IMR-90 (cell line): ENCODE results near the gene MAFF. TPM values are rescaled to one million over a fixed set of nuclear protein-coding genes. Genes with fewer than 3 reads are reported as not detected.

Experiments
- ATAC-seq: fragments of 200-7000 bp; cut with Tn5 transposase; 2 replicates; pipeline ENCODE4 v1.9.1; 2020; ENCODE audit warnings: low read depth, mild to moderate bottlenecking, moderate library complexity
- BruUV-seq: library from RNA; stranded (reverse); fragments of 400-500 nt; replicated peaks from 2 replicates; lab custom pipeline; 2021; lab: Mats Ljungman, UMichigan
- CTCF ChIA-PET: fragments of 300-600 bp; formaldehyde crosslinking; extraction: SDS; loops from one replicate; lab custom pipeline; 2021; ENCODE audit warnings: antibody characterized with exemption; lab: Yijun Ruan, JAX
- POLR2A ChIA-PET: fragments of 300-600 bp; sonication (Branson Sonifier 250); formaldehyde crosslinking; loops from one replicate; lab custom pipeline; 2022; ENCODE audit warnings: antibody characterized with exemption; ENCODE audit not compliant: unreplicated experiment; lab: Charles Lee
- DNase-seq: peaks from one replicate; pipeline ENCODE4 v3.0.0; 2013
- H2AFZ ChIP-seq: replicated peaks from 2 replicates; pipeline ENCODE3; 2013; ENCODE audit warnings: low read length, mild to moderate bottlenecking; ENCODE audit not compliant: poor library complexity
- H2AK5ac ChIP-seq: 2 replicates; pipeline ENCODE4 v1.6.1; 2013; ENCODE audit warnings: low read depth, low read length, inconsistent platforms
- H2AK9ac ChIP-seq: replicated peaks from 2 replicates; pipeline ENCODE3; 2013; ENCODE audit warnings: mild to moderate bottlenecking, low read depth, low read length, moderate library complexity; ENCODE audit not compliant: poor library complexity
- H2BK120ac ChIP-seq: 2 replicates; pipeline ENCODE4 v1.6.1; 2013; ENCODE audit warnings: low read depth, low read length, inconsistent platforms
- H2BK15ac ChIP-seq: 3 replicates; pipeline ENCODE4 v1.6.1; 2013; ENCODE audit warnings: low read depth, low read length, inconsistent platforms
- H2BK20ac ChIP-seq: 2 replicates; pipeline ENCODE4 v1.6.1; 2013; ENCODE audit warnings: low read depth, mild to moderate bottlenecking, inconsistent platforms, low read length, moderate library complexity
- H2BK5ac ChIP-seq: 2 replicates; pipeline ENCODE4 v1.6.1; 2013; ENCODE audit warnings: mild to moderate bottlenecking, low read depth, low read length, inconsistent platforms; ENCODE audit not compliant: poor library complexity, severe bottlenecking
- H3K14ac ChIP-seq: replicated peaks from 2 replicates; pipeline ENCODE4 v1.6.1; 2013; ENCODE audit warnings: low read depth, low read length, inconsistent platforms
- H3K18ac ChIP-seq: 2 replicates; pipeline ENCODE4 v1.6.1; 2013; ENCODE audit warnings: low read depth, low read length, control low read depth
- H3K23ac ChIP-seq: 2 replicates; pipeline ENCODE4 v1.6.1; 2013; ENCODE audit warnings: low read depth, low read length, inconsistent platforms
- H3K27ac ChIP-seq: 2 replicates; pipeline ENCODE4 v1.5.1; 2013; ENCODE audit warnings: mild to moderate bottlenecking, control low read depth, low read length; ENCODE audit not compliant: insufficient read depth
- H3K27me3 ChIP-seq: 2 replicates; pipeline ENCODE4 v1.6.1; 2013; ENCODE audit warnings: low read length; ENCODE audit not compliant: control insufficient read depth, insufficient read depth
- H3K36me3 ChIP-seq: 2 replicates; pipeline ENCODE4 v1.6.1; 2013; ENCODE audit warnings: low read length, mixed read lengths; ENCODE audit not compliant: control insufficient read depth, insufficient read depth
- H3K4ac ChIP-seq: 2 replicates; pipeline ENCODE4 v1.6.1; 2013; ENCODE audit warnings: low read depth, low read length, inconsistent platforms
- H3K4me1 ChIP-seq: 2 replicates; pipeline ENCODE4 v1.6.1; 2013; ENCODE audit warnings: low read length, mixed read lengths; ENCODE audit not compliant: control insufficient read depth, insufficient read depth
- H3K4me2 ChIP-seq: 2 replicates; pipeline ENCODE4 v1.6.1; 2013; ENCODE audit warnings: low read depth, mild to moderate bottlenecking, control low read depth, low read length, moderate library complexity
- H3K4me3 ChIP-seq: 2 replicates; pipeline ENCODE4 v1.5.1; 2013; ENCODE audit warnings: low read depth, mild to moderate bottlenecking, control low read depth, low read length, moderate library complexity; ENCODE audit not compliant: insufficient read depth
- H3K56ac ChIP-seq: 2 replicates; pipeline ENCODE4 v1.6.1; 2013; ENCODE audit warnings: low read length, inconsistent platforms; ENCODE audit not compliant: insufficient read depth; ENCODE audit errors: extremely low read depth
- H3K79me1 ChIP-seq, 2 experiments: 2 replicates each; pipeline ENCODE4 v1.6.1; 2013; ENCODE audit warnings: low read length in 2 of 2, inconsistent platforms in 1 of 2, low read depth in 1 of 2
- H3K9ac ChIP-seq: 2 replicates; pipeline ENCODE4 v1.6.1; 2013; ENCODE audit warnings: low read depth, low read length, control low read depth
- H3K9me1 ChIP-seq: 2 replicates; pipeline ENCODE4 v1.6.1; 2013; ENCODE audit warnings: low read length, inconsistent platforms; ENCODE audit not compliant: insufficient read depth
- H3K9me3 ChIP-seq: 2 replicates; pipeline ENCODE4 v1.6.1; 2013; ENCODE audit warnings: low read length; ENCODE audit not compliant: control insufficient read depth, insufficient read depth
- H4K20me1 ChIP-seq: 2 replicates; pipeline ENCODE4 v1.6.1; 2013; ENCODE audit warnings: low read length, inconsistent platforms; ENCODE audit not compliant: insufficient read depth
- H4K5ac ChIP-seq: 2 replicates; pipeline ENCODE4 v1.6.1; 2013; ENCODE audit warnings: mild to moderate bottlenecking, low read depth, low read length, control low read depth
- H4K8ac ChIP-seq, 2 experiments: 2 replicates each; pipeline ENCODE4 v1.6.1; 2013; ENCODE audit warnings: low read depth in 2 of 2, low read length in 2 of 2, control low read depth in 1 of 2, inconsistent platforms in 1 of 2
- H4K91ac ChIP-seq: 2 replicates; pipeline ENCODE4 v1.6.1; 2013; ENCODE audit warnings: low read depth, low read length, inconsistent platforms; ENCODE audit not compliant: insufficient read depth
- CHD1 ChIP-seq: IDR thresholded peaks from 2 replicates; pipeline ENCODE4 v1.6.1; 2012; ENCODE audit warnings: low read depth, low read length, improper control_type of control experiment
- FOS ChIP-seq: fragments of 150-350 bp; IDR thresholded peaks from 2 replicates; pipeline ENCODE4 v1.6.1; 2016; ENCODE audit warnings: low read depth, low read length
- WGBS, 2 experiments: methylation state at CpG; one replicate each; pipeline versions ENCODE4 v1.1.5 to v1.1.7; 2013; ENCODE audit warnings: missing lambda C conversion rate in 2 of 2; ENCODE audit not compliant: insufficient read length in 1 of 2; ENCODE audit errors: extremely low coverage in 2 of 2; 5-methylcytosine and 5-hydroxymethylcytosine counted together
- dilution Hi-C: fragments of 300-500 bp; cut with HindIII; formaldehyde crosslinking; loops from one replicate; pipeline ENCODE4 v1.14.3; 2018; ENCODE audit warnings: low sequenced_read_pairs; ENCODE audit not compliant: unreplicated experiment
- in situ Hi-C: fragments of 300-500 bp; cut with MboI; formaldehyde crosslinking; loops from 3 replicates; pipeline ENCODE4 v1.14.3; 2019; ENCODE audit warnings: low sequenced_read_pairs, inconsistent platforms, mixed read lengths
- intact Hi-C: fragments of 100-400 bp; cut with micrococcal nuclease; formaldehyde crosslinking; loops from 2 replicates; pipeline ENCODE4 v1.10.0; 2022
- polyA plus RNA-seq, 3 experiments: library from polyadenylated mRNA; depleted of rRNA; stranded (reverse); fragments of >200 nt; gene quantifications; 2 replicates each; pipeline ENCODE4 v1.2.3, GENCODE V29; 2012; ENCODE audit warnings: low replicate concordance in 1 of 3
- total RNA-seq: library from RNA; depleted of rRNA; stranded (reverse); fragments of >200 nt; gene quantifications from 2 replicates; pipeline ENCODE4 v1.2.3, GENCODE V29; 2012

The MAFF gene
- total and polyA plus RNA-seq, 2 of the 4 experiments (the other 2 are of a cell fraction): 18.3 to 25.9 TPM

GRCh38 chr22:38222797-38223119 is 21.0 kb downstream of the MAFF start:
- no peak for DNase-seq
- H2BK15ac ChIP-seq: no peak overlapping the region
- WGBS, 2 experiments: no CpG with 5 or more reads among the region's 8 CpGs
- H4K8ac ChIP-seq: no peak overlapping the region
- no peak overlapping the region for H3K4me2 ChIP-seq
- no peak overlapping the region for H4K5ac ChIP-seq
- no peak overlapping the region for H3K4me3 ChIP-seq
- no peak overlapping the region for H3K56ac ChIP-seq
- no peak overlapping the region for H2AFZ ChIP-seq
- intact Hi-C loops (no loop called here), in situ Hi-C loops (no loop called here), dilution Hi-C loops (no loop called here)
- TF ChIP-seq FOS (no peak), CHD1 (no peak)
- H3K9ac ChIP-seq: no peak overlapping the region
- no peak overlapping the region for H3K4ac ChIP-seq
- H3K9me3 ChIP-seq: no peaks in the 10 kb centered on the region
- peaks cover 17% of the 10 kb centered on the region for H3K4me1 ChIP-seq
- H2BK120ac ChIP-seq: no peak overlapping the region
- H2BK5ac ChIP-seq: no peak overlapping the region
- peaks cover 60% of the 10 kb centered on the region for H3K36me3 ChIP-seq
- no peak overlapping the region for H2AK5ac ChIP-seq
- H4K91ac ChIP-seq: no peak overlapping the region
- H4K20me1 ChIP-seq: no peaks in the 10 kb centered on the region
- no peak overlapping the region for H3K27ac ChIP-seq
- CTCF ChIA-PET: no interaction called here
- no peak overlapping the region for H3K18ac ChIP-seq
- peaks cover 9 to 39% of the 10 kb centered on the region in 2 experiments for H3K79me1 ChIP-seq
- no peak for ATAC-seq
- BruUV-seq: no TSS peak
- H3K27me3 ChIP-seq: no peaks in the 10 kb centered on the region
- no peak overlapping the region for H3K23ac ChIP-seq
- H3K14ac ChIP-seq: no peak overlapping the region
- POLR2A ChIA-PET: no interaction called here
- peaks cover 13% of the 10 kb centered on the region for H3K9me1 ChIP-seq
- H2AK9ac ChIP-seq: peak overlapping the region; percentile 37
- no peak overlapping the region for H2BK20ac ChIP-seq
